HCT116 (cell line): ENCODE measurements around the gene STX5.

Experiments
- EZH2phosphoT487 ChIP-seq: fragments of 200-600 bp; IDR thresholded peaks from 2 replicates; pipeline ENCODE4 v1.6.1; 2018; ENCODE audit warnings: antibody characterized with exemption, borderline replicate concordance
- POLR2A ChIP-seq: IDR thresholded peaks from 2 replicates; pipeline ENCODE4 v1.7.0; 2011; ENCODE audit warnings: borderline replicate concordance; ENCODE audit not compliant: insufficient read depth, insufficient read length; ENCODE audit errors: extremely low read depth
- POLR2AphosphoS5 ChIP-seq: IDR thresholded peaks from 2 replicates; pipeline ENCODE4 v1.6.1; 2011; ENCODE audit warnings: mild to moderate bottlenecking, low read depth, low read length, moderate library complexity
- TCF7L2 ChIP-seq: IDR thresholded peaks from 2 replicates; pipeline ENCODE4 v1.7.0; 2011; ENCODE audit warnings: borderline replicate concordance, inconsistent platforms; ENCODE audit not compliant: insufficient read depth, insufficient read length; ENCODE audit errors: extremely low read depth
- YY1 ChIP-seq: IDR thresholded peaks from 2 replicates; pipeline ENCODE4 v1.6.1; 2011; ENCODE audit warnings: low read length, low read depth, moderate library complexity, mild to moderate bottlenecking; ENCODE audit not compliant: insufficient replicate concordance; ENCODE audit errors: extremely low read depth
- TF ChIP-seq, protein P1 (sequence below), 3 experiments: fragments of 200-600 bp in 1 of 3; sonication (generic) in 1 of 3; IDR thresholded peaks in 2 of 3; conservative IDR thresholded peaks in 1 of 3; 2 replicates each; pipeline ENCODE4 v1.5.1; 2012 to 2017; ENCODE audit warnings: low read depth in 2 of 3, low read length in 2 of 3, antibody characterized with exemption in 1 of 3, borderline replicate concordance in 1 of 3, control low read depth in 1 of 3, mild to moderate bottlenecking in 1 of 3, mixed read lengths in 1 of 3, mixed run types in 1 of 3, moderate library complexity in 1 of 3; ENCODE audit not compliant: insufficient read depth in 1 of 3
- TF ChIP-seq, protein P2 (sequence below): IDR thresholded peaks from 2 replicates; pipeline ENCODE4 v1.6.1; 2011; ENCODE audit warnings: mild to moderate bottlenecking, low read length, moderate library complexity; ENCODE audit not compliant: insufficient replicate concordance; ENCODE audit errors: extremely low read depth

DNA sequence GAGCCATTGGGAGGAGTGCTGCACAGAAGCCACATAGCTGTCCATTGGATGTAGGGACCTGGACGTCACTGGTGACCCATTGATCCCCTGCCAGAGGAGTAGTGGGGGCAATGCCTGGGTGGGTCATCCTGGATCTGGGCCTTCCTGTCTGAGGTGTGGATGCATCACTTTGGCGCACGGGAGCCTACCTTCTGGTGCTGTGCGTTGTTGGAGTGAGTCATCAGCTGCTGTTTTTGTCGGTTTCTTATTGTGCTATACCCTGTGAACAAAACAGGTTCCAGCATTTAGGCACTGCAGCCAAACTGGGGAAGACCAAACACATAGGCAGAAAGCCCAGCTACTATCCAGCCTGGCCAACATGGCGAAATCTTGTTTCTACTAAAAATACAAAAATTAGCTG is 57.4 kb downstream of the STX5 start:
- TF ChIP-seq, protein P1, sequence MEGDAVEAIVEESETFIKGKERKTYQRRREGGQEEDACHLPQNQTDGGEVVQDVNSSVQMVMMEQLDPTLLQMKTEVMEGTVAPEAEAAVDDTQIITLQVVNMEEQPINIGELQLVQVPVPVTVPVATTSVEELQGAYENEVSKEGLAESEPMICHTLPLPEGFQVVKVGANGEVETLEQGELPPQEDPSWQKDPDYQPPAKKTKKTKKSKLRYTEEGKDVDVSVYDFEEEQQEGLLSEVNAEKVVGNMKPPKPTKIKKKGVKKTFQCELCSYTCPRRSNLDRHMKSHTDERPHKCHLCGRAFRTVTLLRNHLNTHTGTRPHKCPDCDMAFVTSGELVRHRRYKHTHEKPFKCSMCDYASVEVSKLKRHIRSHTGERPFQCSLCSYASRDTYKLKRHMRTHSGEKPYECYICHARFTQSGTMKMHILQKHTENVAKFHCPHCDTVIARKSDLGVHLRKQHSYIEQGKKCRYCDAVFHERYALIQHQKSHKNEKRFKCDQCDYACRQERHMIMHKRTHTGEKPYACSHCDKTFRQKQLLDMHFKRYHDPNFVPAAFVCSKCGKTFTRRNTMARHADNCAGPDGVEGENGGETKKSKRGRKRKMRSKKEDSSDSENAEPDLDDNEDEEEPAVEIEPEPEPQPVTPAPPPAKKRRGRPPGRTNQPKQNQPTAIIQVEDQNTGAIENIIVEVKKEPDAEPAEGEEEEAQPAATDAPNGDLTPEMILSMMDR (IDR thresholded peaks at IDR 0.05 in 2 of 3, conservative IDR thresholded peaks at IDR 0.05 in 1 of 3; ENCODE audit: borderline replicate concordance in 1 of 3, insufficient read depth in 1 of 3, low read depth in 2 of 3, low read length in 2 of 3), result no peak
- TF ChIP-seq, protein P2, sequence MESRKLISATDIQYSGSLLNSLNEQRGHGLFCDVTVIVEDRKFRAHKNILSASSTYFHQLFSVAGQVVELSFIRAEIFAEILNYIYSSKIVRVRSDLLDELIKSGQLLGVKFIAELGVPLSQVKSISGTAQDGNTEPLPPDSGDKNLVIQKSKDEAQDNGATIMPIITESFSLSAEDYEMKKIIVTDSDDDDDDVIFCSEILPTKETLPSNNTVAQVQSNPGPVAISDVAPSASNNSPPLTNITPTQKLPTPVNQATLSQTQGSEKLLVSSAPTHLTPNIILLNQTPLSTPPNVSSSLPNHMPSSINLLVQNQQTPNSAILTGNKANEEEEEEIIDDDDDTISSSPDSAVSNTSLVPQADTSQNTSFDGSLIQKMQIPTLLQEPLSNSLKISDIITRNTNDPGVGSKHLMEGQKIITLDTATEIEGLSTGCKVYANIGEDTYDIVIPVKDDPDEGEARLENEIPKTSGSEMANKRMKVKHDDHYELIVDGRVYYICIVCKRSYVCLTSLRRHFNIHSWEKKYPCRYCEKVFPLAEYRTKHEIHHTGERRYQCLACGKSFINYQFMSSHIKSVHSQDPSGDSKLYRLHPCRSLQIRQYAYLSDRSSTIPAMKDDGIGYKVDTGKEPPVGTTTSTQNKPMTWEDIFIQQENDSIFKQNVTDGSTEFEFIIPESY, result no peak
- TF ChIP-seq POLR2A, result no peak
- no peak for TF ChIP-seq TCF7L2
- no peak for TF ChIP-seq YY1
- TF ChIP-seq EZH2phosphoT487, result no peak
- TF ChIP-seq POLR2AphosphoS5, result no peak
